DOHH2 (cell line): Measurements from ENCODE around the gene RGS3.

ENCODE experiments used
- H3F3A ChIP-seq: fragments of 200-600 bp; sonication (generic), shearing (Covaris generic); 2 replicates; pipeline ENCODE4 v1.6.0; 2016; ENCODE audit warnings: antibody characterized with exemption, mild to moderate bottlenecking; ENCODE audit not compliant: control insufficient read depth, insufficient read depth
- H3K27ac ChIP-seq: fragments of 200-600 bp; sonication (generic); 2 replicates; pipeline ENCODE4 v1.5.1; 2014; ENCODE audit warnings: low read depth, mild to moderate bottlenecking, low read length, moderate library complexity
- H3K27me3 ChIP-seq: fragments of 200-600 bp; sonication (generic); 2 replicates; pipeline ENCODE4 v1.6.1; 2014; ENCODE audit warnings: mild to moderate bottlenecking, low read length, mixed read lengths; ENCODE audit not compliant: control insufficient read depth
- H3K36me3 ChIP-seq: fragments of 200-600 bp; sonication (generic); 2 replicates; pipeline ENCODE4 v1.6.1; 2014; ENCODE audit warnings: mild to moderate bottlenecking, low read length, moderate library complexity, mixed read lengths; ENCODE audit not compliant: control insufficient read depth
- H3K4me1 ChIP-seq: fragments of 200-600 bp; sonication (generic); 2 replicates; pipeline ENCODE4 v1.6.1; 2014; ENCODE audit warnings: mild to moderate bottlenecking, low read length, mixed read lengths; ENCODE audit not compliant: control insufficient read depth
- H3K4me2 ChIP-seq: fragments of 200-600 bp; sonication (generic); 2 replicates; pipeline ENCODE4 v1.6.0; 2014; ENCODE audit warnings: mild to moderate bottlenecking, low read length, moderate library complexity
- H3K4me3 ChIP-seq: fragments of 200-600 bp; sonication (generic); 2 replicates; pipeline ENCODE4 v1.5.1; 2014; ENCODE audit warnings: mild to moderate bottlenecking, low read length, mixed read lengths
- H3K79me2 ChIP-seq: fragments of 200-600 bp; sonication (generic); 2 replicates; pipeline ENCODE4 v1.6.1; 2014; ENCODE audit warnings: mild to moderate bottlenecking, low read length, mixed read lengths; ENCODE audit not compliant: control insufficient read depth
- H3K9me2 ChIP-seq: fragments of 200-600 bp; sonication (generic); replicated peaks from 2 replicates; pipeline ENCODE4 v1.6.1; 2014; ENCODE audit warnings: mild to moderate bottlenecking, low read length, mixed read lengths; ENCODE audit not compliant: control insufficient read depth
- H3K9me3 ChIP-seq: fragments of 200-600 bp; sonication (generic); 2 replicates; pipeline ENCODE4 v1.6.1; 2014; ENCODE audit warnings: antibody characterized with exemption, low read length, mixed read lengths; ENCODE audit not compliant: control insufficient read depth, insufficient read depth
- H4K20me1 ChIP-seq: fragments of 200-600 bp; sonication (generic); 2 replicates; pipeline ENCODE4 v1.6.0; 2014; ENCODE audit warnings: low read depth, mild to moderate bottlenecking, antibody characterized with exemption, low read length, moderate library complexity; ENCODE audit not compliant: control insufficient read depth, insufficient read depth
- CTCF ChIP-seq: fragments of 200-600 bp; sonication (generic); IDR thresholded peaks from one replicate; pipeline ENCODE4 v1.5.1; 2014; ENCODE audit warnings: antibody characterized with exemption, mild to moderate bottlenecking, low read depth, low read length; ENCODE audit not compliant: poor library complexity, severe bottlenecking
- EZH2phosphoT487 ChIP-seq: fragments of 200-600 bp; sonication (generic); IDR thresholded peaks from 2 replicates; pipeline ENCODE4 v1.6.1; 2017; ENCODE audit warnings: borderline replicate concordance, mild to moderate bottlenecking, antibody characterized with exemption, low read length, moderate library complexity, mixed read lengths

RGS3 gene

DNA sequence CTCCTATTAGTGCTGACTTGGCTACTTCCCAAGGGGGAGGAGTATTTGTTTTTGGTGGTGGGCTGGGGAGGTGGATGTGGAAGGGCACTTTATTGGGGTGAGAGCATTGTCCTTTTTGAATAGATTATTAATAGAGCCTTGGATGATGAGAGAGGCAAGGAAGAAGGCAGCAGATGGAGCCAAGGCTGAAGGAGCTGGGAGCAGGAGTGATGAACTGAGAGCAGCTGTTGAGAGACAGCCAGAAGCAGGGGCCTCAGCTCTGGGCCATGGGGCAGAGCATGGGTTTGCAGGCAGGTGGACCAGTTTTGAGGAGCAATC is 29.6 kb downstream of the RGS3 start:
- H3K4me2 ChIP-seq: no peak overlapping the region
- H3K9me2 ChIP-seq: no peaks in the 10 kb centered on the region
- H3K4me3 ChIP-seq: no peak overlapping the region
- H4K20me1 ChIP-seq: no peaks in the 10 kb centered on the region
- no peaks in the 10 kb centered on the region for H3F3A ChIP-seq
- peaks cover 9% of the 10 kb centered on the region for H3K27me3 ChIP-seq
- no peaks in the 10 kb centered on the region for H3K79me2 ChIP-seq
- no peak for TF ChIP-seq EZH2phosphoT487
- no peak for TF ChIP-seq CTCF
- H3K9me3 ChIP-seq: no peaks in the 10 kb centered on the region
- H3K4me1 ChIP-seq: no peaks in the 10 kb centered on the region
- no peaks in the 10 kb centered on the region for H3K36me3 ChIP-seq
- H3K27ac ChIP-seq: no peak overlapping the region

DNA sequence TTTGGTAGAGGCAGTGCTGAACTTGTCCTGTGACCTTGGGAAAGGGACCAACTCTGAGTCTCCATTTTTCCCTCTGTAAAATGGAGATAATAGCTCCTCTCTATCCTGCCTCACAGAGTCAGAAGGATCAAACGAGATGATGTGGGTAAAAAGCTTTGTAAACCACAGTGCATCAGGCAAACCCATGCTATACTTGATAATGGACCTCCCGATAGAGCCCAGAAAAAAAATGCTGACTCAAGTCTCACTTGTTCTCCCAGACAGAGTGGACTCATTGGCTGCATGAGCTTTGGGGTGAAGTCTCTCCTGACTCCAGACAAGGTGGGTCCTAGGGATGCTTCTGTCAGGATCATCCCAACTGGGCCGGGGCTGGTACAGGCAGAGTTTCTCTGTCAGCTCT is 32.0 kb downstream of the RGS3 start:
- H3K36me3 ChIP-seq: no peaks in the 10 kb centered on the region
- H3K79me2 ChIP-seq: no peaks in the 10 kb centered on the region
- no peak overlapping the region for H3K27ac ChIP-seq
- H3K4me1 ChIP-seq: no peaks in the 10 kb centered on the region
- no peaks in the 10 kb centered on the region for H3F3A ChIP-seq
- no peaks in the 10 kb centered on the region for H3K9me2 ChIP-seq
- no peak for TF ChIP-seq CTCF
- no peak for TF ChIP-seq EZH2phosphoT487
- no peaks in the 10 kb centered on the region for H4K20me1 ChIP-seq
- peaks cover 9% of the 10 kb centered on the region for H3K27me3 ChIP-seq
- no peak overlapping the region for H3K4me2 ChIP-seq
- no peaks in the 10 kb centered on the region for H3K9me3 ChIP-seq
- no peak overlapping the region for H3K4me3 ChIP-seq

DNA sequence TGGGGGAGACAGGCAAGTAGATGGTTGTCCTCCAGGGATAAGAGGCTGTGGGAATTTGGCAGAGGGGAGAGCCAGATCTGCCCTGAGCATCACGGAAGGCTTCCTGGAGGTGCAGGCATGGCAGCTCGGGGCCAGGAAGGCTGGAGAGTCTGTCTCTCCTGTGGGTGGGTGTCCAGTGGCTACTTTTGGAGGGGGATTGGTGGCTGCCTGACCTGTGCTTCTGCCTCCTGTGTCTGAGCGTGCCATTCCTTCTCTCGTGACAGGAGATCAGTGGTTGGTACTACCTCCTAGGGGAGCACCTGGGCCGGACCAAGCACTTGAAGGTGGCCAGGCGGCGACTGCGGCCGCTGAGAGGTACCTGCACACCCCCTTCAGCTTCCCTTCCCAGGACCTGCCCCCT is 33.5 kb downstream of the RGS3 start:
- Histone ChIP-seq H4K20me1 (no peaks in the 10 kb centered on the region), H3F3A (no peaks in the 10 kb centered on the region), H3K79me2 (no peaks in the 10 kb centered on the region), H3K9me2 (no peaks in the 10 kb centered on the region), H3K4me3 (no peak overlapping the region), H3K4me1 (no peaks in the 10 kb centered on the region), H3K36me3 (no peaks in the 10 kb centered on the region), H3K27ac (no peak overlapping the region), H3K27me3 (peaks cover 9% of the 10 kb centered on the region), H3K9me3 (no peaks in the 10 kb centered on the region), H3K4me2 (no peak overlapping the region)
- no peak for TF ChIP-seq EZH2phosphoT487
- TF ChIP-seq CTCF: no peak
